Measurements from ENCODE around the gene B3GNT3. TPM values are rescaled to one million over a fixed set of nuclear protein-coding genes. Genes with fewer than 3 reads are reported as not detected.

Gene B3GNT3
- total and polyA plus RNA-seq, 2 of the 13 experiments (the other 11 are each of a cell fraction or from before 2014, with no cell fraction given), result 0.86 to 4.0 TPM

GRCh38 chr19:17847538-17848366 is 52.8 kb downstream of the B3GNT3 start, which contains the start of gene JAK3 (continued):
- TF ChIP-seq THAP8 (CRISPR knock-in tag; IDR thresholded peaks at IDR 0.05; ENCODE audit: borderline replicate concordance) (no peak), ZKSCAN8 (CRISPR knock-in tag; IDR thresholded peaks at IDR 0.05; ENCODE audit: borderline replicate concordance) (no peak), SRF (IDR thresholded peaks at IDR 0.05; ENCODE audit: low read depth, low read length) (no peak), PREB (CRISPR knock-in tag; IDR thresholded peaks at IDR 0.05) (no peak), TCF7L2 (IDR thresholded peaks at IDR 0.05; ENCODE audit: low read depth, low read length) (no peak), NCOA5 (CRISPR knock-in tag; IDR thresholded peaks at IDR 0.05) (no peak), ZNF720 (CRISPR knock-in tag; IDR thresholded peaks at IDR 0.05) (no peak), ATF7 (IDR thresholded peaks at IDR 0.05) (no peak), ATF7 (CRISPR knock-in tag; IDR thresholded peaks at IDR 0.05) (peak; percentile 55; the same call in 1 of the 2 replicates), ZNF318 (CRISPR knock-in tag; IDR thresholded peaks at IDR 0.05) (no peak), HOXA7 (CRISPR knock-in tag; IDR thresholded peaks at IDR 0.05) (no peak), MIER3 (CRISPR knock-in tag; IDR thresholded peaks at IDR 0.05; ENCODE audit: borderline replicate concordance) (no peak; the same call in 1 of the 2 replicates), ZNF468 (CRISPR knock-in tag; IDR thresholded peaks at IDR 0.05) (no peak), KLF11 (CRISPR knock-in tag; IDR thresholded peaks at IDR 0.05) (no peak), SAP130 (CRISPR knock-in tag; IDR thresholded peaks at IDR 0.05; ENCODE audit: low read depth) (peak; percentile 54), ZNF772 (CRISPR knock-in tag; IDR thresholded peaks at IDR 0.05) (no peak), ZNF83 (CRISPR knock-in tag; IDR thresholded peaks at IDR 0.05; ENCODE audit: borderline replicate concordance) (no peak), ZNF224 (CRISPR knock-in tag; IDR thresholded peaks at IDR 0.05) (no peak), TFDP1 (CRISPR knock-in tag; IDR thresholded peaks at IDR 0.05; ENCODE audit: borderline replicate concordance) (peak; percentile 20; the same call in 1 of the 2 replicates)

Measured in HepG2 (cell line).